Activated CD4-positive, CD25-positive, alpha-beta regulatory T cell (primary cell): ENCODE data around the gene ATXN2L.
"Not testable (repeated sequence)": the region's sequence is repeated elsewhere in the genome, so short reads cannot be mapped to it uniquely, and the experiment has no call there.

Experiments
- DNase-seq, 4 experiments: peaks; one replicate each; lab custom pipeline; 2025; lab: John Stamatoyannopoulos, UW

ATXN2L gene, protein sequence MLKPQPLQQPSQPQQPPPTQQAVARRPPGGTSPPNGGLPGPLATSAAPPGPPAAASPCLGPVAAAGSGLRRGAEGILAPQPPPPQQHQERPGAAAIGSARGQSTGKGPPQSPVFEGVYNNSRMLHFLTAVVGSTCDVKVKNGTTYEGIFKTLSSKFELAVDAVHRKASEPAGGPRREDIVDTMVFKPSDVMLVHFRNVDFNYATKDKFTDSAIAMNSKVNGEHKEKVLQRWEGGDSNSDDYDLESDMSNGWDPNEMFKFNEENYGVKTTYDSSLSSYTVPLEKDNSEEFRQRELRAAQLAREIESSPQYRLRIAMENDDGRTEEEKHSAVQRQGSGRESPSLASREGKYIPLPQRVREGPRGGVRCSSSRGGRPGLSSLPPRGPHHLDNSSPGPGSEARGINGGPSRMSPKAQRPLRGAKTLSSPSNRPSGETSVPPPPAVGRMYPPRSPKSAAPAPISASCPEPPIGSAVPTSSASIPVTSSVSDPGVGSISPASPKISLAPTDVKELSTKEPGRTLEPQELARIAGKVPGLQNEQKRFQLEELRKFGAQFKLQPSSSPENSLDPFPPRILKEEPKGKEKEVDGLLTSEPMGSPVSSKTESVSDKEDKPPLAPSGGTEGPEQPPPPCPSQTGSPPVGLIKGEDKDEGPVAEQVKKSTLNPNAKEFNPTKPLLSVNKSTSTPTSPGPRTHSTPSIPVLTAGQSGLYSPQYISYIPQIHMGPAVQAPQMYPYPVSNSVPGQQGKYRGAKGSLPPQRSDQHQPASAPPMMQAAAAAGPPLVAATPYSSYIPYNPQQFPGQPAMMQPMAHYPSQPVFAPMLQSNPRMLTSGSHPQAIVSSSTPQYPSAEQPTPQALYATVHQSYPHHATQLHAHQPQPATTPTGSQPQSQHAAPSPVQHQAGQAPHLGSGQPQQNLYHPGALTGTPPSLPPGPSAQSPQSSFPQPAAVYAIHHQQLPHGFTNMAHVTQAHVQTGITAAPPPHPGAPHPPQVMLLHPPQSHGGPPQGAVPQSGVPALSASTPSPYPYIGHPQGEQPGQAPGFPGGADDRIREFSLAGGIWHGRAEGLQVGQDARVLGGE

DNA sequence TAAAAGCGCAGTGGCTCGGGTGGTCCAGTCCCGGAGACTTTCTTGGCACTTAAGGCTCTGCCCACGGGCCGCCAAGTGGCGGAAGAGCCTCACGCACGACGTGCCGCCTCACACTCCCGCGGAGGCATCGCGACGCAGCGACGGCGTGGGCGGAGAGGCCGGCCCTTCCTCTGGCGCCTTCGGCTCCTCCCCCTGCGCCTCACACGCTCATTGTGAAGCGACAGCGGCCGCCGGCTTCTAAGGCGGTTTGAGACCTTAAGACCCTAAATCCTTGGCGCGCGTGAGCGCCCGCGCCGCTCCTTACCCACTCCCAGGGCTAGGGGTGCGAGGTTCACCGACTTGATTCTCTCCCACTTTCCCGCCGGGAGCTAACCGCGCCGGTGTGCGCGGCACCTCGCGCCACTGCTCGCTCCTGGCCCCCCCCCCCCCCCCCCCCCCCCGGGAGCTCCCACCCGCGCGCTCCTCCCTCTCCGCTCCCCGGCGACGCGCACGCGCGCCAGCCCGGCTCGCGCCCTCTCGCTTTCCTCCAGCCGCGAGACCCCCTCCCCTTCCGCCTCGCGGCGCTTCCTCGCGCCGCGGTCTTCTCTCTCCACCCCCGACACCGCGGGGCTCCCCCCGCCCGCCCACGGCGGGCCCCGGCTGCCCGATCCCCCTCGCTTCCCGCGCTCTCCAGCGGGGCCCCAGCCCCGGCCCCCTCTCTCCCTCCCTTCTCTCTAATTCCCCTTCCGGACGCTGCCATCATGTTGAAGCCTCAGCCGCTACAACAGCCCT is at the start of gene ATXN2L:
Gene ATXN2L (plus strand): TSS at position 480 of the 771 bp plus-strand sequence. CDS start 261 bp downstream, at position 741.
- DNase-seq, result peak; percentile 83 to 89 (median 86)

DNA sequence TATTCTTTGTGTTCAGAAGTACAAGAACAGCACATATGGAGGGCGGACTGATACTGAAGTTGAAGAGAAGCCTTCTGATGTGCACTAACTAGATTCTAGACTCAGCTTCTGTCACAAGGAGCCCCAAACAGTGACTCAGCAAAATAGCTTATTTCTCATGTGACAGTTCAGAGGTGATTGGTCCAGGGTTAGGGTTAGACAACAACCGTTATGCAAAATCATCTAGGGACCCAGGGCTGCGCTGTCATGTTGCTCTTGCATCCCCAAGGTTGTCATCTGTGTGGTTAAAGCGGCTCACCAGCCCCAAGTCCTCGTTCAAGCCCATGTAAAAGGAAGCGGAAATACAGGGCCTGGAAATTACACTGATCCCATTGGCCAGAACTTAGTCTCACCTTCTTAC is 41.1 kb upstream of the ATXN2L start:
- not testable (repeated sequence) for DNase-seq

DNA sequence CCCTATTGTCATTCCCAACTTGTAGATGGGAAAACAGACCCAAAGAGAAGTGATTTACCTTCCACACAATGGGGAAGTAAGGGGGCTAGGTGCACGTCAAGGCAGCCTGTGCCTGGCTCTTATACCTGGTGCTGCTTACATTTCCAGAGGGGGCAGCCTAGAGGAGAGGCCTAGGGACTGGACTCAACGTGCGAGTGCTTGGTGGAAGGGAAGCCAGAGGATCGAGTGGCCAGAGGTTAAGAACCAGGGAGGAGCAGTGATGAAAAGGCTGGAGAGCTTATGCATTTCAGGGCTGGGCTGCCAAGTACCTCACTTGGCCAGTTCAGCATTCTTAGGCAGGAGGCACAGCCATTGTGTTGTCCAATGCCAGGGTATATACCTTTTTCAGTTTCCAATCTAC is 40.4 kb upstream of the ATXN2L start:
- not testable (repeated sequence) for DNase-seq

DNA sequence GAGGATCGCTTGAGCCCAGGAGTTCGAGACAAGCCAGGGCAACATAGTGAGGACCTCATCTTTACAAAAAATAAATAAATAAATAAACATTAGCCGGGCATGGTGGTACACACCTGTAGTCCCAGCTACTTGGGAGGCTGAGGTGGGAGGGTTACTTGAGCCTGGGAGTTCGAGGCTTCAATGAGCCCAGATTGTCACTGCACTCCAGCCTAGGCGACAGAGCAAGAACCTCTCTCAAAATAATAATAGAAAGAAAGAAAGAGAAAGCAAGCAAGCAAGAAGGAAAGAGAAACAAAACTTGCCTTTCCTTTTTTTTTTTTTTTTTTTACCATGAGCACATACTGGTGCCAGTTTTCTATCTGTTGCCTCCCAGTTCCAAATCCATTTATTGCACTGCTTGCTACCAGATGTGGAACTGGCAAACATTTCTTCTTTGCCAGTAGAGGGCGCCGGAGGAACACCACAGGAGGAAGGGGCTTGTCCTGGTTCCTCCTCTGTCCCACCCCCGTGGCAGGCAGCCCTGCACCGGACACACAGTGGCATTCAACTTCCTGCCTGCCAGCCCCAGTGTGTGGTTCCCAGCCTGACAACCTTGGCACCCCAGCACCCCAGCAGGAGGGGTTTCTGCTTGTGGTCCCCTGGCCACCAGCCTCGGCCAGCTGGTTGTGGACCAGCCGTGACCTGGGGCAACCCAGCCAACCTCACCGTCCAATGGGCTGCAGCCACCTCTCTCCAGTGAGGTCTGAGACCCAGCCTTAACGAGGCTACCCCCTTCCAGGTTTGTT is 20.4 kb upstream of the ATXN2L start:
- DNase-seq, result peak; percentile 17 to 64 (median 24)

DNA sequence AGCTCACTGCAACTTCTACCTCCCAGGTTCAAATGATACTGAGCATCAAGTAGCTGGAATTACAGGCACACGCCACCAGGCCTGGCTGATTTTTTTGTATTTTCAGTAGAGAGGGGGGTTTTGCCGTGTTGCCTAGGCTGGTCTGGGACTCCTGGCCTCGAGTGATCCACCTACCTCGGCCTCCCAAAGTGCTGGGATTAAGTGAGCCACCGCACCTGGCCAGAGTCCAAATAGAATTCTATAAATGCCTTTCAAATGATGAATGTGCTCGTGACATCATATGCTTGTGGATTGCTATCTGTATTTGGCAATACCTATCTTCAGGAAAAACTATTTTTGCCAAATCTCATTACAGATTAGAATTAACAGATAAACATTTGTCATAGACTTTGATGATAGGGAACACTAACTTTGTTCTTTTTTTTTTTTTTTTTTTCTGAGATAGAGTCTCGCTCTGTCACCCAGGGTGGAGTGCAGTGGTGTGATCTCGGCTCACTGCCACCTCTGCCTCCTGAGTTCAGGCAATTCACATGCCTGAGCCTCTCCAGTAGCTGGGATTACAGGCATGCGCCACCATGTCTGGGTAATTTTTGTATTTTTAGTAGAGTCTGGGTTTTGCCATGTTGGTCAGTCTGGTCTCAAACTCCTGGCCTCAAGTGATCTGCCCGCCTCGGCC is 15.2 kb upstream of the ATXN2L start:
- not testable (repeated sequence) for DNase-seq

DNA sequence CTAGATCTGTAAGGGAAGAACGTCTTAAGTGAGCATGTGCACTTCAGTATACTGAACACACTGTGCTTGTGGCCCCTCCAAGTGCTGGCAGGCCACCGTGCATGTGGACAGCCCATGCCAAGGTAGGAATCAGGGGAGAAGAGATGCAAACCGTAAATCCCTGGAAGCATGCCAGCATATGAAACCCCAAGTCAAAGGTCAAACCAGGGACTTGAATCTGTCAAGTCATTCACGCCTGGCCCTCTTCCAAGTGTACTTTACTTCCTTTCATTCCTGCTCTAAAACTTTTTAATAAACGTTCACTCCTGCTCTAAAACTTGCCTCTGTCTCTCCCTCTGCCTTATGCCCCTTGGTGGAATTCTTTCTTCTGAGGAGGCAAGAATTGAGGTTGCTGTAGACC is 2.8 kb upstream of the ATXN2L start:
- DNase-seq, result no peak

DNA sequence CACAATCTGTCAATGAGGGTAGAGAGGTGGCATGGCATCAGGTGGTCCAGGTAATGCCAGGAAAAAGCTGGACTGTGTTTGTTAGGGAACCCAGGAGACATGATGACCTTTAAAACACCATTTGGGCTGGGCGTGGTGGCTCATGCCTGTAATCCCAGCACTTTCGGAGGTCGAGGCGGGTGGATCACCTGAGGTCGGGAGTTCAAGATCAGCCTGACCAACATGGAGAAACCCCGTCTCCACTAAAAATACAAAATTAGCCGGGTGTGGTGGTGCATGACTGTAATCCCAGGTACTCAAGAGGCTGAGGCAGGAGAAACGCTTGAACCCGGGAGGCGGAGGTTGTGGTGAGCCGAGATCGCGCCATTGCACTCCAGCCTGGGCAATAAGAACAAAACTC is 2.3 kb upstream of the ATXN2L start:
- not testable (repeated sequence) for DNase-seq

DNA sequence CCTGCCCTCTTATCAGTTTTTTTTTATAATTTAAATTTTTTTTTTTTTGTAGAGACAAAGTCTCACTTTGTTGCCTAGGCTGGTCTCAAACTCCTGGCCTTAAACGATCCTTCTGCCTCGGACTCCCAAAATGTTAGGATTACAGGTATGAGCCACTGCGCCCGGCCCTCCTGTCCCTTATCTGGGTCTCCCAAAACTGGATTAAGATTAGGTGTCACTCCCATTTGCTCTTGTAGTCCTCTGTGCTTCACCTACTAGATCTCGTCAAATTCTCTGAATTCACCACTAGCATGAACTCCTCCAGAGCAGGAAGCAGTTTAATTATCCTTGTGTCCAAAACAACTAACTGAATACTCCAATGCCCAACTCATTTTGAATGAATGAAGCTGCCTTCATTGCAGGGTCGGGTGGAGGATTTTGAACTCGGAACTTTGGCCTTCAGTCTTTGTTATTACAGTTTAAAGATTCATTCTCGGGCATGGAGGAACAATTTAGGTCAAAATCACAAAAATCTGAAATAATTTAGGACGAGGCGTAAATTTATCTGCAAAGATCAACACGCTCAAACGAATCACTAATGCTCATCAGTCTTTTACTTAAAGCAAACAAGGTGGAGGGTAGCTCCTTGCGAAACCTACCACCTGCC is 802 bp upstream of the ATXN2L start:
- DNase-seq, result no peak

DNA sequence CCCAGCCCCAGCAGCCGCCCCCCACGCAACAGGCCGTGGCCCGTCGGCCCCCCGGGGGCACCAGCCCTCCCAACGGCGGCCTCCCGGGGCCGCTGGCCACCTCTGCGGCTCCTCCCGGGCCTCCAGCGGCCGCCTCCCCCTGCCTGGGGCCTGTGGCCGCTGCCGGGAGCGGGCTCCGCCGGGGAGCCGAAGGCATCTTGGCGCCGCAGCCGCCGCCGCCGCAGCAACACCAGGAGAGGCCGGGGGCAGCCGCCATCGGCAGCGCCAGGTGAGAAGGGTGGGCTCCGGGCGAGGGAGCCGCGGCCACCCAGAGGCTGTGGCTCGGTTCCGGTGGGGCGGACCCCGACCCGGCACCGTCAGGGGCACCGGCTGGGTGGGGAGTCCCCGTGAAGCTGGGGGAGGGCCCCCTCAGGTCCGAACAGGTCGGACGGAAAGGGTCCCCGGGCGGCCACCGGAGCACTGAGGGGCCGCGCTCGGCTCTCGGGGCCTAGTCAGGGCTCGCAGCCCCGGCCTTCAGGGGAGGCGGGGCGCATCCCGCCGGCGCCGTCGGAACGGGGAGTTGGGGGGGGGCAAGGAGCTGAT is 583 bp downstream of the ATXN2L start:
- DNase-seq, result no peak

DNA sequence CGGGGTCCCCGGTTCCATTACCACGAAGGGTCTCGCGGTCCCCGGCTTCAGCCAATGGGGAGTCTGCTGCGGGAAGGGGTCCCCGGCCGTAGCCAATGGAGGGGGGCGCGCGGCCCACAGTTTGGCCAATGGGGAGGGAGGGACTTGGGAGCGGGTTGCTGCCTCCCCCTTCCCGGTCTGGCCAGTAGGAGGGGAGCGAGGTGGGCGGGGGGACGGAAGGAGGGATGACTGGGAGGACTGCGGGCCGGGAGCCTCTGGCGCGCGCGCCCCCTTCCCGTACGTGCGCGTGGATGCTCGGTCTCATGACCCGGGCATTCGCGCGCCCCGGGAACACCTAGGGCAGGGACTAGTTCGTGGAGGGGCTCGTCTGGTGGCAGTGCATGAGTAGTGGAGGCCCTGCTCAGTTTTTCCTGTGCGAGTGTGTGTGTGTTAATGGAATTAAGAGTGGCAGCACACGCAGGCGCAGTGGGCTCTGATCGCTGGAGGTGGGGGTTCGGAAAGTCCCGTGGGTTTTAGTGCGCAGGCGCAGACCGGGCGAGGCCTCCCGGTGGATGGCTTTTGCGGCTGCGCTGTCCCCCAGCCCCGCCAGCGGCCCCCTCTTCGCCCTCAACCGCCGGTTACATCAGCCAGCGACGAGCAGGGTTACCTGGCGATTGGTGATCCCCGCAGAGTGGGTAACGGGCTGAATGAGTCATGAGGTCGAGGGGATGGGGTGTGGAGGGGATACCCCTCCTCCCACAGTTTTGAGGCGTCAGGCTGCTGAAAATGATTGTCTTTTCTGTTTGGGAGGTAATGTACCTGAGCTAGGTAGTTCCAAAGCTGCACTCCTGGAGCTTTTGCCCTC is 1.3 kb downstream of the ATXN2L start:
- peak; percentile 87 to 92 (median 90) for DNase-seq

DNA sequence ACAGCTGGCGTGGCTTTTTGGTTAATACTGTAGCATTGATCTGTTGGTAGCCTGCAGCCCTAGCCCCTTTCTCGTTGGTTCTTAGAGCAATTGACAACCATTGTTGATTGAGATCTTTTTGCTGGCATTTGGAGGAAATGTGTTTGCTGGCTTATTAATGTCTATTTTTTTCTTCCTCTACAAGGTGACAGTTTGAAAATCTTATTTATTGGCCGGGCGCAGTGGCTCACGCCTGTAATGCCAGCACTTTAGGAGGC is 1.8 kb downstream of the ATXN2L start:
- DNase-seq, result no peak

DNA sequence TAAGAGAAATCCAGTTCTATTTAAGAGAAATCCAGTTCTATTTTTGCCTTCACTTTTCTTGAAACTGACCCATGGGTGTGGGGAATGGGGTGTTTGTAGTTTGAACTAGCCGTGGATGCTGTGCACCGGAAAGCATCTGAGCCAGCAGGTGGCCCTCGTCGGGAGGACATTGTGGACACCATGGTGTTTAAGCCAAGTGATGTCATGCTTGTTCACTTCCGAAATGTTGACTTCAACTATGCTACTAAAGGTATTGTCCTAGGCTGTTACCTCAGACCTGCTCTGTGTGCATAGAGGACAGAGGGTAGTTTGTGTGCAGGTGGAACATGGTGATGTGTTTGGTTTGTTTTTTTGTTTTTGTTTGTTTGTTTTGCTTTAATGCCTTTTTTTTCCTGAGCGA is 3.3 kb downstream of the ATXN2L start:
- DNase-seq, result no peak

DNA sequence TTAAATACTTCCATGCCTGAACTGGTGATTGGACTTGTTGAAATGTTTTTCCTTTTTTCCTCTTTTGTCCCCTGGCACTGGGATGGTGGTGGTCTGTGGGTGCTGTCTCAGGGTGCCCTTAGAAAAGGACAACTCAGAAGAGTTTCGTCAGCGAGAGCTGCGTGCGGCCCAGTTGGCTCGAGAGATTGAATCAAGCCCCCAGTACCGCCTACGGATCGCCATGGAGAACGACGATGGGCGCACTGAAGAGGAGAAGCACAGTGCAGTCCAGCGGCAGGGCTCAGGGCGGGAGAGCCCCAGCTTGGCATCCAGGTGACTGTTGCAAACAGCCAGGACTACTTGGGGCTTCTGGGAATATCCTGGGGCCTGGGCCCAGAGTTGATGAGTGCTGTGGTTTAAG is 6.9 kb downstream of the ATXN2L start:
- no peak for DNase-seq

DNA sequence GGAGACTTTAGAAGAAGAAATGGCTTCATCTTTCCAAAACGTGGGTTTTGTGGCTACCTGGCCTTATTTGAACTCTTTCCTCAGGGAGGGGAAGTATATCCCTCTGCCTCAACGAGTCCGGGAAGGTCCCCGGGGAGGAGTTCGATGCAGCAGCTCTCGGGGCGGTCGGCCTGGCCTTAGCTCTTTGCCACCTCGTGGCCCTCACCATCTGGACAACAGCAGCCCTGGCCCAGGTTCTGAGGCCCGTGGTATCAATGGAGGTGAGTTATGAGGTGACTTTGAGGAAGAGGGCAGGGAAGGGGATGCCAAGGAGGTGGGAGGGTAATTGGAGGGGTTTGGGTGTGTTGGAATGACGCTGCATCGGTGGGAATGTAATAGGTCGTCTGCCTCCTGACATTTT is 7.7 kb downstream of the ATXN2L start:
- DNase-seq, result no peak

DNA sequence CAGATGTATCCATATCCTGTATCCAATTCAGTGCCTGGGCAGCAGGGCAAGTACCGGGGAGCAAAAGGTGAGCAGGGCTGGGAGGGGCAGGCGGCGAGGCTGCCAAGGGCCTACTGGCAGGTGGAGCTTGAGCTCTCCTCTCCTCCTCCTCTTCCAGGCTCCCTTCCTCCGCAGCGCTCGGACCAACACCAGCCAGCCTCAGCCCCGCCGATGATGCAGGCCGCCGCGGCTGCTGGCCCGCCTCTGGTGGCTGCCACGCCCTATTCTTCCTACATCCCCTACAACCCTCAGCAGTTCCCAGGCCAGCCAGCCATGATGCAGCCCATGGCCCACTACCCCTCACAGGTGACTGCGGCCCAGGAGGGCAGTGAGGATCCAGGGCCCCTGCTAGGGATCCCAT is 11.6 kb downstream of the ATXN2L start:
- DNase-seq, result no peak

DNA sequence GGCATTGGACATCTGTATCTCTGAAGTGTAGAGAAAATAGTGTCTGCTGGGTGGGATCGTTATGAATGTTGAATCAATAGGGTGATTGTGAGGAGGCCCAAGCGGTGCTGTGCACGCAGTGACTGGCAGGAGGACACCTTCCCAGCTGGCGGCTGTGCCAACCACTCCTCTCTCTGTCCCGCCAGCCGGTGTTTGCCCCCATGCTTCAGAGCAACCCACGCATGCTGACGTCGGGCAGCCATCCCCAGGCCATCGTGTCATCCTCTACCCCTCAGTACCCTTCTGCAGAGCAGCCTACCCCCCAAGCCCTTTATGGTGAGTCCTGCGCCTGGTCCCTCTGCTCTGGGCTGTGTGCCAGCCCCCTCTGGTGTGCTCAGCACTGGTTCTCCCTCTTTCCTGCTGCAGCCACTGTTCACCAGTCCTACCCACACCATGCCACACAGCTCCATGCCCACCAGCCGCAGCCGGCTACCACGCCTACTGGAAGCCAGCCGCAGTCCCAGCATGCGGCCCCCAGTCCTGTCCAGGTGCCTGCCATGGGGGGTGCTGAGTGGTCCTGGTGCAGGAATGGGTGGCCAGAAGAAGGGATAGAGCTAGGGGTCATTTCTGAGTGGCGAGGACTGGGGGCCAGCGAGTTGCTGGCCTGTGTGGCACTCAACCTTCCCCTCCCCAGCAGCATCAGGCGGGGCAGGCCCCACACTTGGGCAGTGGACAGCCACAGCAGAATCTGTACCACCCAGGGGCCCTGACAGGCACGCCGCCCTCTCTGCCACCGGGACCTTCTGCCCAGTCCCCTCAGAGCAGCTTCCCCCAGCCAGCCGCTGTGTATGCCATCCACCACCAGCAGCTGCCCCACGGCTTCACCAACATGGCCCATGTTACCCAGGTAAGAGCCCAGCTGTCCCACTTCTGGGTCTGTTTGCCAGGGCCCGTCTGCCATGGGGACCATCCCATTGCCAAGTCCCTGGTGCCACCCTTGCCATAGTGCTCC is 12.4 kb downstream of the ATXN2L start:
- no peak for DNase-seq

DNA sequence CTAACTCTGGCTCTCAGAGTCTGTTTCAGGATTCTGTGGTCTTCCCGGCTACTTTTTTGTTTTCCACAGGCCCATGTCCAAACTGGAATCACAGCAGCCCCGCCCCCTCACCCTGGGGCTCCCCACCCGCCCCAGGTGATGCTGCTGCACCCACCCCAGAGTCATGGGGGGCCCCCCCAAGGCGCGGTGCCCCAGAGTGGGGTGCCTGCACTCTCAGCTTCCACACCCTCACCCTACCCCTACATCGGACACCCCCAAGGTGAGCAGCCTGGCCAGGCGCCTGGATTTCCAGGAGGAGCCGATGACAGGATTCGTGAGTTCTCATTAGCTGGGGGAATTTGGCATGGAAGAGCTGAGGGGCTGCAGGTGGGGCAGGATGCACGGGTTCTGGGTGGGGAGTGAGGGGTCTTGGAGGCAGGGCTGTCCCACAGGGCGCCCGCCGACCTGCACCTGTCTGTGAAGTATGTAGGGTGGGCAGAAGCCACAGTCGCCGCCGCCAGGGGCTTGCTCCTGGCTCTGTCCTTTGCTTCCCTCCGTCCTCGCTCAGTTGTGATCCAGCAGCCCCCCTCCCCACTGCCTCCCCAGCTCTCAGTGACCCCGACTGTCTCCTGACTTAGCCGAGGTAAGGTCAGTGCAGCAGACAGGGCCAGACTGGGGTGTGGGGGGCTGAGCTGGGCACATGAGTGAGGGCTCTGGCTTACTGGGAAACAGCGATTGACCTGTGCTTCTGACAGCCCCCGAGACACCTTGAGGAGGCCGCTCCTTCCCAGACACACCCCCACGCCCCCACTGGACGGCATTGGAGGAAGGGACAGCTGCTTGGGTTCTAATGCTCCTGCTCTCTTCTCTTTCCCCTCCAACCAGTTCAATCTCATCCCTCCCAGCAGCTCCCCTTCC is 13.3 kb downstream of the ATXN2L start:
- DNase-seq, result no peak
